Activated CD4-positive, CD25-positive, alpha-beta regulatory T cell treated with anti-CD3 and anti-CD28 coated beads, Interleukin-2, amount 50 U/mL, for 72 hours (primary cell): ENCODE data around the gene HSPB7.
"Not testable (repeated sequence)": the region's sequence is repeated elsewhere in the genome, so short reads cannot be mapped to it uniquely, and the experiment has no call there.

Experiments
- DNase-seq: peaks from one replicate; pipeline ENCODE4 v3.0.0; 2021

Gene HSPB7

DNA sequence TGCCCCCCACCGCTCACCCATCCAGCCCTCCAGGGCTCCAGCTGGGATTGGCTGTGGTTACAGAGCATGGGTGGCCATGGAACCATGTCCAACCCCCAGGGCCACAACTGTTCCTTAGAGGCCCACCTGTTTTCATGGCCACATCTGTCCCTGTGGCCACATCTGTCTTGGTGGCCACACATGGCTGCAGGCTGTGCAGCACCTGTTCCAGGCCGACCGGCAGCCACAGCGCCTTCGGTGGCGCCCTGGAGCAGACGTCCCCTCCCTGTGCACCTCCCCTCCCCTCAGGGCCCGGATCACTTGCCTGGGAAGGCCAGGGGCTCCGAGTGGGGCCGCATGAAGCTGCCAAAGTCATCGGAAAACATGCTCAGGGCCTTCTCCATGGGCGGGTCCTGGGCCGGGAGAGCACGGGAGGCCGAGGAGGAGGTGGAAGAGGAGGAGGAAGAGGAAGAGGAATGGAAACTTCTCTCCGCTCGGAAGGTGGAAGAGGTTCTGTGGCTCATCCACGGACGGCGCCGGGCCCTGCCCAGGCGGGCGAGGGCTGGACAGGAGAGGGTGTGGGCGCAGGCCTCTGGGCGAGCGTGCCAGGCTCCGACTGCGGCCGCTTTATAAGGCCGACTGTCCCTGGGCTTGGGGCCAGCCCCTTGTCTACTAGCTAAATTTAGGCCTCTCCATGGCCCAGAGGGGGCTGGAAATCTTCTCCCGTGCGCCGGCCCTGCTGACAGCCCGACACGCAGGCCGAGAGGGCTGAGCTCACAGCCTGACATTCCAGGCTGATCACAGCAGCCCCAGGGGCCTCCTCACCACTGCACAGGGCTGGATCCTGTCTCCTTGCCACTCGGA lies at the start of gene HSPB7:
TSS of gene HSPB7 (minus strand) at position 583 of the 843 bp plus-strand sequence. CDS start at position 503, 80 bp downstream.
- no peak for DNase-seq

DNA sequence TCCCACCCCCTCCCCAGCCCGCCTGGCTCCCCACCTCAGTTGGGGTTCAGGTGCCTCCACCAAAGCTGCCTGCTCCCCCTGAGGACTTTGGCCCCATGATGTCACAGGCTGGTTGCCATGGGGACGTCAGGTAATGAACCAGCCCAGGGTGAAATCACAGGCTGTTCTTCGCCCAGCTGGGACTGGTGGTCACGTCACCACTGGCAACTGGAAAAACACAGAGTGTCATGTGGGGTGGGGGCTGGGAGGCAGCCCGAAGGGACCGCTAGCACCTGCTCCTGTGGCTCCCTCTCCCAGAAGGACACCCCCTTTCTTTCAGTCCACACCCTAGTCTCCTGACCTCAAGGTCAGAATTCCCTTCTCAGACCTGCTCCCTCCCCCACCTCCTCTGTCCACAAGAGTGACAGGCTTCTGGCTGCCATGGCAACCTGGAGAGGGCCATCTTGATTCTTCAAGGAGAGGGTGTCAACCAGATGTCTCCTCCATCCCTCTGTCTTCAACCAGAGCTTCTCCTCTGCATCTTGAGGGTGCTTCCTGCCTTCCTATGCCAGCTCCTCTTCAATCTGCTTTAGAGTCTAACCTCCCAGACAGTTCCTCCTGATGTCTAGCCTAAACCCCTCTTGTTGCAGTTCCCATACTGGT lies 49.4 kb upstream of the HSPB7 start:
- no peak for DNase-seq

DNA sequence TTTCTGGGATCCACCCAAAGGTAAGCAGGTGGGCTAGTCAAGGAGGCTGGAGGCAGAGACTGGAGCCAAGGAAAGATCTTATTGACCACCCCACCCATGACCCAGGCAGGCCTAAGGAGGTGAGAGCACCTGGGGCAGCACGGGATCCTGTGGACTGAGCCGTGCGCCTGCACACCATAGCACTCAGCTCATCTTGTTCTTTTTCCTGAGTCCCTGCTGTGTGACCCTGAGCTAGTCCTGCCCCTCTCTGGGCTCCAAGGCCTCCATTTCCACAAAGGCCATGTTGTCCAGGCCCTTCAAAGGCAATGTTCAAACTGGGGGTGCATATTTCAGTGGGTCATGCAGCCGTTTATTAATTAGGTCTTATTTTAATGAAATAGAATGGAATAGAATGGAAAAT lies 48.4 kb upstream of the HSPB7 start:
- DNase-seq = no peak

- DNase-seq = no peak
These were observed 47.4 kb upstream of the HSPB7 start for GRCh38 chr1:16065269-16065576.

- DNase-seq = no peak
These were observed 46.9 kb upstream of the HSPB7 start for GRCh38 chr1:16064536-16065268.

- DNase-seq = no peak
These were observed 46.1 kb upstream of the HSPB7 start for GRCh38 chr1:16063921-16064320.

- DNase-seq = no peak
These were observed 45.5 kb upstream of the HSPB7 start for GRCh38 chr1:16063226-16063829.

DNA sequence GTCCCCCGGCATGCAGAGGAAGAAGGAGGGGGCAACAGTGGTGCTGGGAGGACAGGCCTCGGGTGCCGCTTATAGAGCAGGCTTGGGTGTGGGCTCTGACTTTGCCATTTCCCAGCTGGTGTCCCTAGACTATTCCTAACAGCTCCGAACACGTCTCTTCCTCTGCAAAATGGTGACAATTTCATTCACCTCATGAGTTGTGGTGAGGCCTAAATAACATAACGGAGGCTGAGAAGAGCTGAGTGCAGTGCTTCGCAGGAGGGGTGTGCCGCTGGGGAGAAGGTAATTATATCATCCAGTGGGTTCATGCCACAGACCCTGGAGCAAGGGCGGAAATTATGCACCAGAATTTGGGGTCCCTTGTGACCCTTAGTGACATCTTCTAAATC lies 44.8 kb upstream of the HSPB7 start:
- DNase-seq = not testable (repeated sequence)

DNA sequence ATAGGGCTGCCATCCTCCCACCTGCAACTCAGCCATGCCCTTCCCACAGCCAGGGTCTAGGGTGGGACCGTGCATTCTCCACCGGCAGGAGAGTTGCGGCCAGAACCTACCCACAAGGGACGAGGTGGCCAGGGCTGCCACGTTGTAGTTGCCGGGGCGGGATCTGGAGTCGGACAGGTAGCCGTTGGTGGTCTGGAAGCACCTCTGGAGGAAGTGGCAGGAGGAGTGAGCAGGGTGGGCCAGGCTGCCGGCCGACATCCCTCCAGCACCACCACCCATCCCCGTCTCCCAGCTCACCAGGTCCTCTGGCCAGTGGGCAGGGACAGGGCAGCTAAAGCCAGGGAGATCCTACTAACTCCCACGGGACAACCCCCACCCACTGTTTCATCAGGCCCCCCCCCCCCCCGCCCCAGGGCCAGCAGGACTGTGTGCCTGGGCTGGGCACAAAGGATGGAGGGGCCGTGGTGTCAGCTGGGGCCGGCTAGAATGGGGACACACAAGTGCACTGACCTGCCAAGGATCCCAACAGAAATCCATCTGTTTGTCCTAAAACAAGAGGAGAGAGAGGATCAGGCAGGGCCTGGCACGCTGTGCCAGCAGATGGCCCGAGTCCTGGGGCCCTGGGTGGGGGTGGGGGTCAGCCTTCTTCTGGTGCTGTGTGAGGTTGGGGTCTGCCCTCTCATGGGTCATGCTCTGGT lies 44.3 kb upstream of the HSPB7 start:
- DNase-seq = not testable (repeated sequence)

GRCh38 chr1:16061266-16061665 lies 43.4 kb upstream of the HSPB7 start:
- no peak for DNase-seq

DNA sequence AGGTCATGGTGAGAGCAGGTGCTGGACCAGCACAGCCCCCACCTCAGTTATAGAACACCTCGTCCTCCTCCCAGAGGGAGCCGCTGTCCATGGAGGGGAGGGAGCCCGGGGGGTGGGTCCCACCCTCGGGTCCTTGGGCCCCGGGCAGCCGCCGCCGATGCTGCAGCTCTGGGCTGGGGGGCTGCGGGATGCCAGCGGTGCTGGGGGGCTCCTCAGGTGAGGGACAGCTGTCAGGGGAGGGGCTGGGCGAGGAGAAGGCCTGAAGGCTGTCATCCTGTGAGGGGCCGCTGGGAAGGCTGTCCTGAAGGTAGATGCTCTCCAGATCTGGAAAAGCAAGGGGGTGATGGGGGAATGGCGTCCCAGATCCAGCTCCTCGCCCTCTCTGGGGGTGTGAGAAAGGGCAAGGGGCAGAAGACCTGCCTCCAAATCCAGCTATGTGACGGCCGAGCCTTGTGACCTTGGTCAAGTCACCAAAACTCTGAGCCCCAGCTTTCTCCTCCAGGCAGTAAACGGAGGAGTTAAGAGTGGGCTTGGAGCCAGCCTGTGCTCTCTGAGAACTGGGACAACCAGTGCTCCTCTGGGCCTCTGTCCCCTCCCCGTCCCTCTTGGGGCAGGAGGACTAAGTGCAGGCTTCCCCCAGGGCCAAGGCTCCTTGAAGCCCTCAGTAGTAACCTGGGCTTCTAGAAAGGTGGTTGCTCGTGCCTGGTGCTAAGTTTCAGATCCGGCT lies 40.7 kb upstream of the HSPB7 start:
- DNase-seq = not testable (repeated sequence)

DNA sequence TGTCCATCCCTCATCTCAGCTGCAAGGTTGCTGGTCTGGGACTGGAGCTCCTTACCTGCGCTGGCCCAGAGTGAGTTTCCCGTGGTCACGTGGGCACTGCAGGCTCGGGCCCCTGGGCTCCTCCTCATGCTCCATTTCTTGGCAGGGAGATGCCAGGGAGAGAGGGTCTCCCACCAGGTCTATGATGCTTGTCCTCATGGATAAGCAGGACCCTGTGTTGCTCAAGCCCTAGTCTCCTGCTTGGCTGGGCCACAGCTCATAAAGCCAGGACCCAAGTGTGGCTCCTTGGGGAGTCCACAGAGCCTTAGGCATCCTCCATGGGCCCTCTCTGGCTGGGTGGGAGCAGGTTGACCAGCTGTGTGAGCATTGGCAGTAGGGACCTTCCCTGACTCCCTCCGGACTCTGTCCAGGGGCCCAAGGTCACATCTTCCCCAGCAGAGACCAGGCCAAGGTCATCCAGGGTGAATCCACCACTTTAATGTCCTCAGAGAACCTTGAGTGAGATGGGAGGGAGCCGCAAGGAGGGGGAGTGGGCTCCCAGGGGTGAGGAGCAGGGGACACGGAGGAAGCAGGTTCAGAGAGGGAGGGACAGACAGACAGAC lies 39.6 kb upstream of the HSPB7 start:
- DNase-seq = not testable (repeated sequence)

GRCh38 chr1:16056521-16056912 lies 38.7 kb upstream of the HSPB7 start:
- DNase-seq = not testable (repeated sequence)

DNA sequence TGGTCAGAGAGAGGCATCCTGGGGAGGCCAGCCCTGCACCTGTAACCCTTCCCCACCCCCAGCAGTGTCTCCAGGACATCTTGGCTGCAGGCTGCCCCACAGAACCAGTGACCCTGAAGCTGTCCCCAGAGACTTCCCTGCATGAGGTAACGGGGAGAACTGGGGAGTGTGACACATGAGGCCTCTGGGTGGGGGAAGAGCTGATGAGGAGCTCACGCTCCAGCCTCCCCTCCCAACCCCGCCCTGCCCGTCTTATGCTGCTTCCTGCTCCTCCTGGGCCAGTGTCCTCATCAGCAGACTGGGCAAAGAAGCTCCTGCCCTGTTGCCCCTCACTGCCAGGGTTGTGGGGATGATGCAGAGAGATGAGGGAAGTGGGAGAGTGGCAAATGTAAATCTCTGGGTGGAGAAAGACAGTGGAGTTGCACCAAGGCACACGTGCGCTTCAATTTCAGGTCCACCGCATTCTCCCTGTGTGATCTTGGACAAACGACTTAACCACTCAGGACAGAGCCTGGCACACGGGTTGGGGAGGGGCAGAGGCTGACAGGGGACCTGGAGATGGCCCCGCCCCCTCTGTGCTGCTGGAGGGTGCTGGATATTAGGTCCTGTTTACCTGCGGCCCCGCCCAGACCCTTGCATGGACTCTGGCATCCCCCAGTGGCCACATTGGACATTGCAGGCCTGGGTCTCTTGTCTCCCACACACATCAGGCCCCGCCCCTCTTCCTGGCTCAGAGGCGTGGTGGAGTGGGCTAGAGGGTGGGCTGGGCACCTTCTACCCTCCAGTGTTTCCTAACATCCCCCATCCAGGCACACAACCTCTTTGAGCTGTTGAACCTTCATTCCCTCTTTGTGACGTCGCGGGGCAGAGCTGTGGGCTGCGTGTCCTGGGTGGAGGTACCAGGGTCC lies 38.0 kb upstream of the HSPB7 start:
- peak; percentile 89 for DNase-seq

- no peak for DNase-seq
These were observed 37.0 kb upstream of the HSPB7 start for GRCh38 chr1:16054598-16055540.

- no peak for DNase-seq
These were observed 36.1 kb upstream of the HSPB7 start for GRCh38 chr1:16053781-16054502.

- DNase-seq = not testable (repeated sequence)
These were observed 34.1 kb upstream of the HSPB7 start for GRCh38 chr1:16051949-16052348.

DNA sequence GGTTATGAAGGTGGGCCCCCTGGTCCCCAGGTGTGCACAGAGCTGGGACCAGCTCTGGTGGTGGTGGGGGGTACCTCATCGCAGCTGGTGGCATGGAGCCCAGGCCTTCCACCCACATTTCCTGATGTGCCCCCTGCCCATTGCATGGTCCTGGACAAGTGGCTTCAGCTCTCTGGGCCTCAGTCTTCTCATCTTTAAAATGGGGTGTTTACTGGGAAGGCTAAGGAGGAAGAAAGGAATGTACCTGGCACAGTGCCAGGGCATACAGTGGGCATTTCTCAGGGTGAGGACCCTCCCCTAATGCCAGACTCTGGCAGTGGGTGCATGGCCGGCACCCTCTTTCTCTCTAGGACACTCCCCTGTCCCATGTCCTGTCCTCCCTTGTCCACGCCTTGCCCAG lies 33.2 kb upstream of the HSPB7 start:
- no peak for DNase-seq

DNA sequence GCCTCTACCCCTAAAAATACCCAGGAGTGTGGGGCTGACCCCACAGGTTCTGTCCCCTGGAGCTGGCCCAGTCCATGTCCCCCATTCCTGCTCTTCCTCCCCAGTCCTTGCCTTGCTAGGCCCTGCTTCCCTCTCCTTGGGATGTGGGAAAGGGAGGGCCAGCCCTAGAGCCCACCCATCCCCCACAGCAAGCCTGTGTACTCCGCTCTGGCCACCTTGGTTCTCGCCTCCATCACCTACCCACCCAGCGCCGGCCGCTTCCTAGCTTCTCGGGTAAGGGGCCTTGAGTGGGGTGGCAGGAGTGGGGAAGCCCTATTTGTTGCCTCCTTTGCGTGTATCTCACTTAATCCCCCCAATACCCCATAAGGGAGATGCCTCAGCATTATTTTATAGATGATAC lies 32.5 kb upstream of the HSPB7 start:
- DNase-seq = no peak
